Neutrophil (primary cell): ENCODE measurements around the gene MTG2.

Experiments
- H3K27ac ChIP-seq: fragments of 200-600 bp; sonication (generic); 2 replicates; pipeline ENCODE4 v1.5.1; 2016; ENCODE audit warnings: mild to moderate bottlenecking, moderate library complexity
- H3K27me3 ChIP-seq: fragments of 200-600 bp; sonication (generic); 2 replicates; pipeline ENCODE4 v1.6.0; 2016; ENCODE audit warnings: mild to moderate bottlenecking
- H3K36me3 ChIP-seq: fragments of 200-600 bp; sonication (generic); 2 replicates; pipeline ENCODE4 v1.5.1; 2017
- H3K4me1 ChIP-seq, 2 experiments: fragments of 200-600 bp in 1 of 2; sonication (generic) in 1 of 2; 1 replicate in 1 of 2; 2 replicates in 1 of 2; pipeline versions ENCODE4 v1.5.1 to v1.6.1; 2013 to 2016; ENCODE audit warnings: low read depth in 1 of 2, low read length in 1 of 2, mild to moderate bottlenecking in 1 of 2, moderate library complexity in 1 of 2; ENCODE audit not compliant: control insufficient read depth in 1 of 2, insufficient read depth in 1 of 2
- H3K4me3 ChIP-seq, 2 experiments: fragments of 200-600 bp in 1 of 2; sonication (generic) in 1 of 2; 1 replicate in 1 of 2; 2 replicates in 1 of 2; pipeline ENCODE4 v1.5.1; 2013 to 2016; ENCODE audit warnings: low read depth in 1 of 2, low read length in 1 of 2, mild to moderate bottlenecking in 1 of 2, moderate library complexity in 1 of 2
- H3K9me3 ChIP-seq: fragments of 200-600 bp; sonication (generic); 2 replicates; pipeline ENCODE4 v1.5.1; 2016
- CTCF ChIP-seq: fragments of 200-600 bp; sonication (generic); IDR thresholded peaks from 2 replicates; pipeline ENCODE4 v1.5.1; 2016; ENCODE audit warnings: antibody characterized with exemption

The MTG2 gene

GRCh38 chr20:62183426-62184142 is 756 bp downstream of the MTG2 start:
- Histone ChIP-seq H3K27ac (peak overlapping the region; percentile 95), H3K4me1 (peaks cover 62 to 66% of the 10 kb centered on the region in 2 experiments), H3K4me3 (peak overlapping the region; percentile 81 to 90), H3K36me3 (peaks cover 10% of the 10 kb centered on the region), H3K27me3 (no peaks in the 10 kb centered on the region), H3K9me3 (no peaks in the 10 kb centered on the region)
- TF ChIP-seq CTCF, result no peak

- H3K27ac ChIP-seq, result peak overlapping the region; percentile 95
- no peak for TF ChIP-seq CTCF
Measured at GRCh38 chr20:62186096-62186426, 3.2 kb downstream of the MTG2 start.

GRCh38 chr20:62186887-62187866 is 4.3 kb downstream of the MTG2 start:
- no peak for TF ChIP-seq CTCF
- H3K36me3 ChIP-seq, result peaks cover 5% of the 10 kb centered on the region
- no peaks in the 10 kb centered on the region for H3K9me3 ChIP-seq
- peak overlapping the region in 1 of 2 experiments; percentile 81 for H3K4me3 ChIP-seq
- H3K27me3 ChIP-seq, result no peaks in the 10 kb centered on the region
- peaks cover 59 to 62% of the 10 kb centered on the region in 2 experiments for H3K4me1 ChIP-seq
- peak overlapping the region; percentile 95 for H3K27ac ChIP-seq

More at GRCh38 chr20:62186096-62186426, 3.2 kb downstream of the MTG2 start:
- Histone ChIP-seq H3K4me1 (peaks cover 65 to 69% of the 10 kb centered on the region in 2 experiments), H3K27me3 (no peaks in the 10 kb centered on the region), H3K9me3 (no peaks in the 10 kb centered on the region), H3K36me3 (peaks cover 5% of the 10 kb centered on the region), H3K4me3 (peak overlapping the region; percentile 70 to 81)

- no peak for TF ChIP-seq CTCF
- Histone ChIP-seq H3K27ac (peak overlapping the region; percentile 3), H3K4me1 (peaks cover 30 to 33% of the 10 kb centered on the region in 2 experiments), H3K4me3 (no peak overlapping the region), H3K27me3 (no peaks in the 10 kb centered on the region), H3K36me3 (peaks cover 26% of the 10 kb centered on the region), H3K9me3 (no peaks in the 10 kb centered on the region)
Measured at GRCh38 chr20:62190639-62191411, 8.0 kb downstream of the MTG2 start.
